Suprapubic skin (tissue), 3 donors: Measurements from ENCODE around the gene TBCEL.

Experiments used
- POLR2A ChIP-seq, 2 donors: fragments of 450-650 bp; IDR thresholded peaks; one replicate each; pipeline ENCODE4 v1.6.1; 2017; ENCODE audit warnings: antibody characterized with exemption in 2 of 2, mild to moderate bottlenecking in 2 of 2, moderate library complexity in 2 of 2
- TF ChIP-seq, protein P1 (sequence below), 2 donors: fragments of 200-600 bp in 1 of 2; fragments of 450-650 bp in 1 of 2; sonication (generic) in 1 of 2; IDR thresholded peaks; one replicate each; pipeline ENCODE4 v1.5.1; 2016 to 2019; ENCODE audit warnings: antibody characterized with exemption in 2 of 2, mild to moderate bottlenecking in 1 of 2, moderate library complexity in 1 of 2

DNA sequence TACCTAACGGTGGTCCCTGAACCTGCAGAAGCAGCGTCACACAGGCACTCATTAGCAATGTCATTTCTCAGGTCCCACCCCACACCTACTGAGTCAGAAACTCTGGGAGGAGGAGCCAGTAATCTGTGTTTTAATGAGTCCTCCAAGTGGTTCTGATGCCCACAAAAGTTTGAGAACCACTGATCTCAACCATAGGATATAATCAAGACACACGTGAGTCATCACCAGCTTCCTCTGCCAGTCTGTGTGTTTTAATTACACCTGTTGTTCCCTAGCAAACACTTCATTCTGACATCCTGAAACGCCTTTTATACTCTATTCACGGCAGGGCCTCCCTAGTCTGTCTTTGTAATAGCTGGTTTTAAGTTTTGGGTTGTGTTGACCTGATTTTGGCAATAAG lies 82.9 kb downstream of the TBCEL start:
- no peak for TF ChIP-seq POLR2A (IDR thresholded peaks at IDR 0.05)
- TF ChIP-seq, protein P1, sequence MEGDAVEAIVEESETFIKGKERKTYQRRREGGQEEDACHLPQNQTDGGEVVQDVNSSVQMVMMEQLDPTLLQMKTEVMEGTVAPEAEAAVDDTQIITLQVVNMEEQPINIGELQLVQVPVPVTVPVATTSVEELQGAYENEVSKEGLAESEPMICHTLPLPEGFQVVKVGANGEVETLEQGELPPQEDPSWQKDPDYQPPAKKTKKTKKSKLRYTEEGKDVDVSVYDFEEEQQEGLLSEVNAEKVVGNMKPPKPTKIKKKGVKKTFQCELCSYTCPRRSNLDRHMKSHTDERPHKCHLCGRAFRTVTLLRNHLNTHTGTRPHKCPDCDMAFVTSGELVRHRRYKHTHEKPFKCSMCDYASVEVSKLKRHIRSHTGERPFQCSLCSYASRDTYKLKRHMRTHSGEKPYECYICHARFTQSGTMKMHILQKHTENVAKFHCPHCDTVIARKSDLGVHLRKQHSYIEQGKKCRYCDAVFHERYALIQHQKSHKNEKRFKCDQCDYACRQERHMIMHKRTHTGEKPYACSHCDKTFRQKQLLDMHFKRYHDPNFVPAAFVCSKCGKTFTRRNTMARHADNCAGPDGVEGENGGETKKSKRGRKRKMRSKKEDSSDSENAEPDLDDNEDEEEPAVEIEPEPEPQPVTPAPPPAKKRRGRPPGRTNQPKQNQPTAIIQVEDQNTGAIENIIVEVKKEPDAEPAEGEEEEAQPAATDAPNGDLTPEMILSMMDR (IDR thresholded peaks at IDR 0.05) = no peak
